Mesendoderm (in vitro differentiated cells): ENCODE data around the gene DNAJC13.

Experiments
- DNase-seq: peaks from one replicate; pipeline ENCODE4 v3.0.0; 2013
- H2AK5ac ChIP-seq: 2 replicates; pipeline ENCODE4 v1.6.1; 2013; ENCODE audit warnings: low read length, inconsistent platforms
- H2BK120ac ChIP-seq: 2 replicates; pipeline ENCODE4 v1.6.1; 2013; ENCODE audit warnings: low read depth, mild to moderate bottlenecking, low read length, moderate library complexity, mixed read lengths
- H2BK15ac ChIP-seq: replicated peaks from 2 replicates; pipeline ENCODE4 v1.6.1; 2013; ENCODE audit warnings: low read depth, mild to moderate bottlenecking, moderate library complexity
- H2BK5ac ChIP-seq: 2 replicates; pipeline ENCODE4 v1.6.1; 2013; ENCODE audit warnings: low read length, inconsistent platforms
- H3K18ac ChIP-seq: 2 replicates; pipeline ENCODE4 v1.6.1; 2013; ENCODE audit warnings: mild to moderate bottlenecking, low read length, mixed read lengths
- H3K23ac ChIP-seq: one replicate; pipeline ENCODE4 v1.6.1; 2013; ENCODE audit warnings: low read length
- H3K27ac ChIP-seq: 2 replicates; pipeline ENCODE4 v1.5.1; 2013; ENCODE audit warnings: low read depth, mild to moderate bottlenecking, inconsistent platforms, low read length, moderate library complexity
- H3K27me3 ChIP-seq: 2 replicates; pipeline ENCODE4 v1.6.1; 2013; ENCODE audit warnings: low read length, control low read depth, mild to moderate bottlenecking, inconsistent platforms; ENCODE audit not compliant: insufficient read depth, poor library complexity
- H3K36me3 ChIP-seq: 2 replicates; pipeline ENCODE4 v1.6.1; 2013; ENCODE audit warnings: low read length, inconsistent platforms; ENCODE audit not compliant: control insufficient read depth, insufficient read depth
- H3K4ac ChIP-seq: one replicate; pipeline ENCODE4 v1.6.1; 2013; ENCODE audit warnings: low read depth, mild to moderate bottlenecking, low read length, moderate library complexity
- H3K4me1 ChIP-seq: 2 replicates; pipeline ENCODE4 v1.6.1; 2013; ENCODE audit warnings: low read depth, low read length, inconsistent platforms; ENCODE audit not compliant: control insufficient read depth
- H3K4me2 ChIP-seq: 2 replicates; pipeline ENCODE4 v1.6.1; 2013; ENCODE audit warnings: low read length
- H3K4me3 ChIP-seq: 2 replicates; pipeline ENCODE4 v1.5.1; 2013; ENCODE audit warnings: mild to moderate bottlenecking, low read length
- H3K56ac ChIP-seq: one replicate; pipeline ENCODE4 v1.6.1; 2013; ENCODE audit warnings: low read length
- H3K79me1 ChIP-seq: 2 replicates; pipeline ENCODE4 v1.6.1; 2013; ENCODE audit warnings: low read length, inconsistent platforms
- H3K79me2 ChIP-seq: 2 replicates; pipeline ENCODE4 v1.6.1; 2013; ENCODE audit warnings: mild to moderate bottlenecking, low read length; ENCODE audit not compliant: control insufficient read depth, insufficient read depth
- H3K9ac ChIP-seq: 2 replicates; pipeline ENCODE4 v1.6.1; 2013; ENCODE audit warnings: low read length, inconsistent platforms
- H4K5ac ChIP-seq: one replicate; pipeline ENCODE4 v1.6.1; 2013; ENCODE audit warnings: low read length
- H4K8ac ChIP-seq: one replicate; pipeline ENCODE4 v1.6.1; 2013; ENCODE audit warnings: low read depth, mild to moderate bottlenecking, control low read depth, low read length, moderate library complexity
- WGBS: extraction: QIAGEN DNeasy Blood & Tissue Kit; methylation state at CpG from one replicate; pipeline ENCODE4 v1.1.7; 2013; ENCODE audit warnings: low lambda C conversion rate, missing lambda C conversion rate; ENCODE audit not compliant: insufficient coverage; ENCODE audit errors: extremely low coverage; 5-methylcytosine and 5-hydroxymethylcytosine counted together

DNAJC13 gene

DNA sequence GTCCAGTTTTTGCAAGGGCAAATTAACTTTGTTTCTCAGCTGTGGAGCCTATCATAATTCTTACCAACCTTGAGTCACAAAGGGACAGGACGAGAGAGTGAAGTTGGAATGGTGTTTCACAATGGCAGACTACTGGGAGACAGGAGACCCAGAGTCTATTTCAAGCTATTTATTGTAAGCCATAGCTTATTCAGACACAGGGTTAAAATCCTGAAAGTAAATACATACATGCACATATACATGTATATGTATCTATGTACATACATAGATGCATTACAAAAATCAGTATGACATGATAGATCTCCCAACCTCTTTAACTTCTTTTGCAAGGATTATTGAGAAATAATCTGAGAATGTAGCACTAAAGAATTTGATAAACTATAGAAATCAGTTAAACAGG, 86.3 kb downstream of the DNAJC13 start:
- Histone ChIP-seq H3K4me1 (no peaks in the 10 kb centered on the region), H3K4me3 (no peak overlapping the region), H3K23ac (no peak overlapping the region), H3K4me2 (no peak overlapping the region), H3K79me1 (no peaks in the 10 kb centered on the region), H3K9ac (no peak overlapping the region), H4K5ac (no peak overlapping the region), H3K79me2 (no peaks in the 10 kb centered on the region), H2BK15ac (no peak overlapping the region), H3K27ac (no peak overlapping the region), H3K36me3 (peaks cover 2% of the 10 kb centered on the region), H3K18ac (no peak overlapping the region), H3K56ac (no peak overlapping the region), H4K8ac (no peak overlapping the region), H2BK5ac (no peak overlapping the region), H3K27me3 (no peaks in the 10 kb centered on the region), H3K4ac (no peak overlapping the region), H2AK5ac (no peak overlapping the region), H2BK120ac (no peak overlapping the region)
- DNase-seq = no peak
- WGBS = no CpG with 5 or more reads among the region's 1 CpG

DNA sequence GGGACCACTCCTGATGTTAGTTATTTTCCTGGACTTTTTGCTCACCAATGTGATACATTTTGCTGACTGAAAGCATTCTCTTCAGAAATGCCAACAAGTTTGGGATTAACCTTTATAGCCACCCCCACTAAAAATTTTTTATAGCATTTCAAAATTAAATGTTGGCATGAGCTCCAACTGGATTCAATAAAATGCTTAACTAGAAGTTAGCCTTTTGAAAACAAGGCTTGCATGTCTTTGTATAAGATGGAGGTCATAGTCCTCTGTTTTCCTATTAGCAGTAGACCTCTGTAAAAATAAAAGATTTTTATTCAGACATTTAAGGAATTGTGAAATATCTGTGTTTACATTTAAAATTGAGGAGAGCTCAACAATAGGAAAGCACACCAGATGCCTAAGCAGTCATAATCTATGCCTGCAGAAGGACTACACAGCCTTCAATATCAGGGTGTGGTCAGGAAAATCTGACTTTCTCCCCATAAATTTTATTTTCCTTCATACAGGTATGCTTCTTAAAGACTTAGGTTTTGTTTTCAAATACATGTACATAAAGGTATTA, 87.2 kb downstream of the DNAJC13 start:
- Histone ChIP-seq H3K79me1 (no peaks in the 10 kb centered on the region), H2BK120ac (no peak overlapping the region), H4K5ac (no peak overlapping the region), H3K4me3 (no peak overlapping the region), H3K4me1 (no peaks in the 10 kb centered on the region), H3K79me2 (no peaks in the 10 kb centered on the region), H2BK5ac (no peak overlapping the region), H3K4me2 (no peak overlapping the region), H3K27ac (no peak overlapping the region), H3K18ac (no peak overlapping the region), H2BK15ac (no peak overlapping the region), H3K4ac (no peak overlapping the region), H3K36me3 (peaks cover 2% of the 10 kb centered on the region), H4K8ac (no peak overlapping the region), H3K9ac (no peak overlapping the region), H2AK5ac (no peak overlapping the region), H3K27me3 (no peaks in the 10 kb centered on the region), H3K23ac (no peak overlapping the region), H3K56ac (no peak overlapping the region)
- DNase-seq = no peak

DNA sequence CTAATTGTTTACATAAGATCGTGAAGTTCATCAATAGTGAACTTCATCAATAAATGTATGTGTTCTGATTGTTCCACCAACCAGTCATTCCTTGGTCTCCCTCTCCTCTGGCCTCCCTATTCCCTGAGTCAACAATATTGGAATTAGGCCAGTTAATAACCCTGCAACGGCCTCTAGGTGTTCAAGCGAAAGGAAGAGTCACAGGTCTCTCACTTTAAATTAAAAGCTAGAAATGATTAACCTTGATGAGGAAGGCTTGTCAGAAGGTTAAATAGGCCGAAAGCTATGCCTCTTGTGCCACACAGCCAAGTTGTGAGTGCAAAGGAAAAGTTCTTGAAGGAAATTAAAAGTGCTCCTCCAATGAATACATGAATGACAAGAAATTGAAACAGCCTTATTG, 90.4 kb downstream of the DNAJC13 start:
- no peak for DNase-seq
- Histone ChIP-seq H3K36me3 (peaks cover 3% of the 10 kb centered on the region), H3K27me3 (no peaks in the 10 kb centered on the region), H3K79me2 (no peaks in the 10 kb centered on the region), H2BK5ac (no peak overlapping the region), H3K4me1 (no peaks in the 10 kb centered on the region), H3K9ac (no peak overlapping the region), H3K4me3 (no peak overlapping the region), H3K27ac (no peak overlapping the region), H3K79me1 (no peaks in the 10 kb centered on the region), H4K8ac (no peak overlapping the region), H3K56ac (no peak overlapping the region), H3K4ac (no peak overlapping the region), H3K4me2 (no peak overlapping the region), H2BK15ac (no peak overlapping the region), H2AK5ac (no peak overlapping the region), H3K18ac (no peak overlapping the region), H3K23ac (no peak overlapping the region), H2BK120ac (no peak overlapping the region), H4K5ac (no peak overlapping the region)
- no CpG with 5 or more reads among the region's 4 CpGs for WGBS

DNA sequence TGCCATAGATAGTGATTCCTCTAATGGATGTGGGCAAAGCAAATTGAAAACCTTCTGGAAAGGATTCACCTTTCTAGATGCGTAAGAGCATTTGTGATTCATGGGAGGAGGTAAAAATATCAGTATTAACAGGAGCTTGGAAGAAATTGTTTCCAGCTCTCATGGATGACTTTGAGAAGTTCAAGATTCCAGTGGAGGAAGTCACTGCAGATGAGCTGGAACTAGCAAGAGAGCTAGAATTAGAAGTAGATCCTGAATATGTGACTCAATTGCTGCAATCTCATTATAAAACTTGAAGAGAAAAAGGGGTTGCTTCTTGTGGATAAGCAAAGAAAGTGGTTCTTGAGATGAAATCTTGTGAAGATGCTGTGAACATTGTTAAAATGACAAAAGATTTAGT, 91.8 kb downstream of the DNAJC13 start:
- no peak overlapping the region for H3K9ac ChIP-seq
- H3K27me3 ChIP-seq = no peaks in the 10 kb centered on the region
- H3K27ac ChIP-seq = no peak overlapping the region
- H4K8ac ChIP-seq = no peak overlapping the region
- no peak for DNase-seq
- H3K23ac ChIP-seq = no peak overlapping the region
- no peak overlapping the region for H3K4me2 ChIP-seq
- H2BK5ac ChIP-seq = no peak overlapping the region
- H3K4ac ChIP-seq = no peak overlapping the region
- H3K18ac ChIP-seq = no peak overlapping the region
- WGBS = no CpG with 5 or more reads among the region's 1 CpG
- no peak overlapping the region for H2BK15ac ChIP-seq
- H3K79me2 ChIP-seq = no peaks in the 10 kb centered on the region
- H3K56ac ChIP-seq = no peak overlapping the region
- H3K4me3 ChIP-seq = no peak overlapping the region
- no peak overlapping the region for H4K5ac ChIP-seq
- H3K79me1 ChIP-seq = no peaks in the 10 kb centered on the region
- no peak overlapping the region for H2AK5ac ChIP-seq
- H3K36me3 ChIP-seq = peaks cover 2% of the 10 kb centered on the region
- H3K4me1 ChIP-seq = no peaks in the 10 kb centered on the region
- no peak overlapping the region for H2BK120ac ChIP-seq

DNA sequence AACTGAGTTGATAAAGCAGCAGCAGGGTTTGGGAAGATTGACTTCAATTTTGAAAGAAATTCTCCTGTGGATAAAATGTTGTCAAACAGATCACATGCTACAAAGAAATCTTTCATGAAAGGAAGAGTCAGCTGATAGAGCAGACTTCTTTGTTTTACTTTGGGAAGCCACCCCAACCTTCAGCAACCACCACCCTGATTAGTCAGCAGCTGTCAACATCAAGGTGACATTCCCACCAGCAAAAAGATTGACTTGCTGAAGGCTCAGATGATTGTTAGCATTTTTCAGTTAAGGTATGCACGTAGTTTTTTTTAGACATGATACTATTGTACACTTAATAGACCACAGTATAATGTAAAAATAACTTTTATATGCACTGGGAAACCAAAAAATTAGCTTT, 92.2 kb downstream of the DNAJC13 start:
- H2AK5ac ChIP-seq = no peak overlapping the region
- no peak overlapping the region for H4K8ac ChIP-seq
- no peak overlapping the region for H4K5ac ChIP-seq
- no peaks in the 10 kb centered on the region for H3K79me2 ChIP-seq
- H3K4me3 ChIP-seq = no peak overlapping the region
- no peak overlapping the region for H3K56ac ChIP-seq
- H3K4me1 ChIP-seq = no peaks in the 10 kb centered on the region
- no peak overlapping the region for H3K27ac ChIP-seq
- no peaks in the 10 kb centered on the region for H3K27me3 ChIP-seq
- H3K79me1 ChIP-seq = no peaks in the 10 kb centered on the region
- no peak overlapping the region for H2BK15ac ChIP-seq
- no peak overlapping the region for H2BK5ac ChIP-seq
- peaks cover 2% of the 10 kb centered on the region for H3K36me3 ChIP-seq
- no CpG with 5 or more reads among the region's 1 CpG for WGBS
- no peak overlapping the region for H2BK120ac ChIP-seq
- no peak overlapping the region for H3K4ac ChIP-seq
- H3K4me2 ChIP-seq = no peak overlapping the region
- H3K18ac ChIP-seq = no peak overlapping the region
- no peak for DNase-seq
- H3K23ac ChIP-seq = no peak overlapping the region
- no peak overlapping the region for H3K9ac ChIP-seq

DNA sequence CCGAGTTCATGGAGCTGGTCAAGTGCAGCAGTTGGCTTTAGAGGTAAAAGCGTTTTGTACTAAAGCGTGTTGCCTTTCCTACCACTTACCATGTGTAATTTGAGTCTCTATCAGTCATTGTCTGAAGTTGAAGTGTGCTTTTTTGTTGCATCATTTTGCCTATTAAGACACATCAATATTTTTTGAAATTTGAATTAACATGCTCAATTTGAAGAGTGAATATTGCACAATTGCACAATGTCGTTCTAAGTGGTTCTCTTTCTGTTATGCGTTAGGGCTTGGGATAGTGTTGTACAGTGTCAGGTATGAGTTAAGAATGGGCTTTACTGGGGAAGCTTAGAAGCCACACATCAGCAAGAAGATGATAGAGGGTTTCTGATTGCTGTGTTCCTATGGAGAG, 95.8 kb downstream of the DNAJC13 start:
- H3K27ac ChIP-seq = no peak overlapping the region
- H3K36me3 ChIP-seq = peaks cover 2% of the 10 kb centered on the region
- no peaks in the 10 kb centered on the region for H3K27me3 ChIP-seq
- no CpG with 5 or more reads among the region's 5 CpGs for WGBS
- H3K4me3 ChIP-seq = no peak overlapping the region
- H3K4me1 ChIP-seq = no peaks in the 10 kb centered on the region
- H2BK15ac ChIP-seq = no peak overlapping the region
- no peak overlapping the region for H2BK5ac ChIP-seq
- no peak overlapping the region for H3K4ac ChIP-seq
- no peak overlapping the region for H4K5ac ChIP-seq
- no peak overlapping the region for H3K23ac ChIP-seq
- no peak overlapping the region for H2BK120ac ChIP-seq
- no peak overlapping the region for H3K9ac ChIP-seq
- no peak overlapping the region for H3K56ac ChIP-seq
- H3K4me2 ChIP-seq = no peak overlapping the region
- H2AK5ac ChIP-seq = no peak overlapping the region
- no peaks in the 10 kb centered on the region for H3K79me1 ChIP-seq
- no peak overlapping the region for H3K18ac ChIP-seq
- no peaks in the 10 kb centered on the region for H3K79me2 ChIP-seq
- H4K8ac ChIP-seq = no peak overlapping the region
- no peak for DNase-seq
